ENCODE data around the gene MAGI3.
"Not testable (repeated sequence)": the region's sequence is repeated elsewhere in the genome, so short reads cannot be mapped to it uniquely, and the experiment has no call there.

MAGI3 gene

GRCh38 chr1:113412020-113412419, 21.7 kb downstream of the MAGI3 start:
- H4K8ac ChIP-seq (ENCODE audit: low read depth, low read length); H2BK120ac ChIP-seq (ENCODE audit: low read depth, low read length); H3K36me3 ChIP-seq (ENCODE audit: control insufficient read depth, insufficient read depth, low read length); H3K27me3 ChIP-seq (ENCODE audit: insufficient read depth, low read length, poor library complexity); H2BK15ac ChIP-seq (replicated peaks; ENCODE audit: low read depth); H3K79me1 ChIP-seq (ENCODE audit: low read length); H3K4ac ChIP-seq (ENCODE audit: low read depth, low read length); DNase-seq; H3K4me2 ChIP-seq (ENCODE audit: low read length); H3K79me2 ChIP-seq (ENCODE audit: control insufficient read depth, insufficient read depth, low read length); H3K4me3 ChIP-seq (ENCODE audit: low read length); H3K18ac ChIP-seq (ENCODE audit: low read length); H3K56ac ChIP-seq (ENCODE audit: low read length); H4K5ac ChIP-seq (ENCODE audit: low read length); H3K27ac ChIP-seq (ENCODE audit: low read depth, low read length); H2AK5ac ChIP-seq (ENCODE audit: low read length); H3K9ac ChIP-seq (ENCODE audit: low read length); H3K23ac ChIP-seq (ENCODE audit: low read length); H2BK5ac ChIP-seq (ENCODE audit: low read length); H3K4me1 ChIP-seq (ENCODE audit: control insufficient read depth, low read depth, low read length): not testable (repeated sequence)
- no CpG with 5 or more reads among the region's 4 CpGs for WGBS (ENCODE audit: extremely low coverage, insufficient coverage, low lambda C conversion rate)

- Histone ChIP-seq H3K4me3 (ENCODE audit: low read length) (no peak overlapping the region), H3K79me1 (ENCODE audit: low read length) (peaks cover 3% of the 10 kb centered on the region), H3K27ac (ENCODE audit: low read depth, low read length) (no peak overlapping the region), H3K56ac (ENCODE audit: low read length) (no peak overlapping the region), H3K4me2 (ENCODE audit: low read length) (no peak overlapping the region), H2BK120ac (ENCODE audit: low read depth, low read length) (no peak overlapping the region), H3K36me3 (ENCODE audit: control insufficient read depth, insufficient read depth, low read length) (no peaks in the 10 kb centered on the region), H4K5ac (ENCODE audit: low read length) (no peak overlapping the region), H3K9ac (ENCODE audit: low read length) (no peak overlapping the region), H4K8ac (ENCODE audit: low read depth, low read length) (no peak overlapping the region), H3K79me2 (ENCODE audit: control insufficient read depth, insufficient read depth, low read length) (no peaks in the 10 kb centered on the region), H3K4ac (ENCODE audit: low read depth, low read length) (no peak overlapping the region), H2BK15ac (replicated peaks; ENCODE audit: low read depth) (no peak overlapping the region), H2AK5ac (ENCODE audit: low read length) (no peak overlapping the region), H3K18ac (ENCODE audit: low read length) (no peak overlapping the region), H3K4me1 (ENCODE audit: control insufficient read depth, low read depth, low read length) (no peaks in the 10 kb centered on the region), H3K27me3 (ENCODE audit: insufficient read depth, low read length, poor library complexity) (no peaks in the 10 kb centered on the region), H3K23ac (ENCODE audit: low read length) (no peak overlapping the region), H2BK5ac (ENCODE audit: low read length) (no peak overlapping the region)
- no peak for DNase-seq
- WGBS (ENCODE audit: extremely low coverage, insufficient coverage, low lambda C conversion rate), result no CpG with 5 or more reads among the region's 6 CpGs
Measured at GRCh38 chr1:113415310-113416070, 25.2 kb downstream of the MAGI3 start.

GRCh38 chr1:113416071-113416470, 25.8 kb downstream of the MAGI3 start:
- not testable (repeated sequence) for H3K4me1 ChIP-seq (ENCODE audit: control insufficient read depth, low read depth, low read length); H3K18ac ChIP-seq (ENCODE audit: low read length); DNase-seq; H4K5ac ChIP-seq (ENCODE audit: low read length); H2AK5ac ChIP-seq (ENCODE audit: low read length); H3K27ac ChIP-seq (ENCODE audit: low read depth, low read length); H3K36me3 ChIP-seq (ENCODE audit: control insufficient read depth, insufficient read depth, low read length); H3K4ac ChIP-seq (ENCODE audit: low read depth, low read length); H4K8ac ChIP-seq (ENCODE audit: low read depth, low read length); H3K79me2 ChIP-seq (ENCODE audit: control insufficient read depth, insufficient read depth, low read length); H2BK15ac ChIP-seq (replicated peaks; ENCODE audit: low read depth); H3K27me3 ChIP-seq (ENCODE audit: insufficient read depth, low read length, poor library complexity); H3K9ac ChIP-seq (ENCODE audit: low read length); H2BK5ac ChIP-seq (ENCODE audit: low read length); H3K4me2 ChIP-seq (ENCODE audit: low read length); H3K23ac ChIP-seq (ENCODE audit: low read length); H3K79me1 ChIP-seq (ENCODE audit: low read length); H2BK120ac ChIP-seq (ENCODE audit: low read depth, low read length); H3K4me3 ChIP-seq (ENCODE audit: low read length); H3K56ac ChIP-seq (ENCODE audit: low read length)

- WGBS (ENCODE audit: extremely low coverage, insufficient coverage, low lambda C conversion rate), result 94% methylated on average over 1 of the region's 2 CpGs
- Histone ChIP-seq H2BK5ac (ENCODE audit: low read length) (no peak overlapping the region), H3K4me1 (ENCODE audit: control insufficient read depth, low read depth, low read length) (no peaks in the 10 kb centered on the region), H2AK5ac (ENCODE audit: low read length) (no peak overlapping the region), H3K79me1 (ENCODE audit: low read length) (peaks cover 3% of the 10 kb centered on the region), H3K79me2 (ENCODE audit: control insufficient read depth, insufficient read depth, low read length) (no peaks in the 10 kb centered on the region), H2BK15ac (replicated peaks; ENCODE audit: low read depth) (no peak overlapping the region), H3K27me3 (ENCODE audit: insufficient read depth, low read length, poor library complexity) (no peaks in the 10 kb centered on the region), H3K4ac (ENCODE audit: low read depth, low read length) (no peak overlapping the region), H3K9ac (ENCODE audit: low read length) (no peak overlapping the region), H3K4me2 (ENCODE audit: low read length) (no peak overlapping the region), H3K4me3 (ENCODE audit: low read length) (no peak overlapping the region), H3K18ac (ENCODE audit: low read length) (no peak overlapping the region), H2BK120ac (ENCODE audit: low read depth, low read length) (no peak overlapping the region), H4K8ac (ENCODE audit: low read depth, low read length) (no peak overlapping the region), H3K23ac (ENCODE audit: low read length) (no peak overlapping the region), H3K56ac (ENCODE audit: low read length) (no peak overlapping the region), H3K27ac (ENCODE audit: low read depth, low read length) (no peak overlapping the region), H3K36me3 (ENCODE audit: control insufficient read depth, insufficient read depth, low read length) (no peaks in the 10 kb centered on the region), H4K5ac (ENCODE audit: low read length) (no peak overlapping the region)
- DNase-seq, result peak; percentile 10
Measured at GRCh38 chr1:113416496-113416895, 26.2 kb downstream of the MAGI3 start.

DNA sequence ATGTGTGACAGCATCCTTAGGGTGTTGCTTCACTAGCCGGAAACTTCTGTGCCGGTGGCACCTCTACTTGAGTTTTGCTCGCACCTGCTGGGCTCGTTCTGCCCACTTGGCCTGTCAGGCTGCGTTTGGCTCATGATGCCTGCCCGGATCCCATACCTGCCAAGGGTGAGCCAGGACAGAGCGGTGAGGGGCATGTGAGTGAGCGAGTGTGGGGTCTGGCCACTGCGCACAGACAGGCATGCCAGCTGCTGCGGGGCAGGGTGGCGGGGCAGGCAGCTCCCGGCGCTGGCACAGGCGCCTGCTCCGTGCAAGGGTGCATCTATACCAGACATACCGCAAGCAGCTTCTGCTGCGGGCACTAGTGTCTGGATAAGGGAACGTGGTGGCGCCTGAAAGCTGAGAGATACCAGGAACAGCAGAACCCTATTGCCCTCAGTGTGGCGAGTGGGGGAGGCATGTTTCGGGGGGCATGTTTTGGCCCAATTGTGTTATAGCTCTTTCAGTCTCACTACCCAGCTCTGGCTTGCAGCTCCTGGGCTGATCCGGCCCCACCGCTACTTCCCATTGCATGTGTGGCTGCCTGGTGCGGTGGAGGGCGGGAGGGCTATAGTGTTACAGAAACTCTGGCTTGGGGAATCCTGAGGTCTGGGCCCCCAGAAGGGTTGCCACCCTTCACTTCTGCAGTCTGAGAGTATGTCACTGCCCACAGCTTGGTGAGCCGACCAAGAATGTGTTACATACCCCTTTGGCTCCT, 32.2 kb downstream of the MAGI3 start:
- H3K4me3 ChIP-seq (ENCODE audit: low read length), result no peak overlapping the region
- H4K8ac ChIP-seq (ENCODE audit: low read depth, low read length), result no peak overlapping the region
- no peaks in the 10 kb centered on the region for H3K4me1 ChIP-seq (ENCODE audit: control insufficient read depth, low read depth, low read length)
- H3K79me1 ChIP-seq (ENCODE audit: low read length), result peaks cover 6% of the 10 kb centered on the region
- WGBS (ENCODE audit: extremely low coverage, insufficient coverage, low lambda C conversion rate), result no CpG with 5 or more reads among the region's 26 CpGs
- H2BK15ac ChIP-seq (replicated peaks; ENCODE audit: low read depth), result no peak overlapping the region
- H3K4ac ChIP-seq (ENCODE audit: low read depth, low read length), result no peak overlapping the region
- no peaks in the 10 kb centered on the region for H3K79me2 ChIP-seq (ENCODE audit: control insufficient read depth, insufficient read depth, low read length)
- H3K9ac ChIP-seq (ENCODE audit: low read length), result no peak overlapping the region
- no peak for DNase-seq
- no peak overlapping the region for H2BK5ac ChIP-seq (ENCODE audit: low read length)
- no peaks in the 10 kb centered on the region for H3K27me3 ChIP-seq (ENCODE audit: insufficient read depth, low read length, poor library complexity)
- no peak overlapping the region for H3K56ac ChIP-seq (ENCODE audit: low read length)
- H3K27ac ChIP-seq (ENCODE audit: low read depth, low read length), result no peak overlapping the region
- H3K18ac ChIP-seq (ENCODE audit: low read length), result no peak overlapping the region
- H2AK5ac ChIP-seq (ENCODE audit: low read length), result no peak overlapping the region
- no peak overlapping the region for H3K23ac ChIP-seq (ENCODE audit: low read length)
- H4K5ac ChIP-seq (ENCODE audit: low read length), result no peak overlapping the region
- no peaks in the 10 kb centered on the region for H3K36me3 ChIP-seq (ENCODE audit: control insufficient read depth, insufficient read depth, low read length)
- H3K4me2 ChIP-seq (ENCODE audit: low read length), result no peak overlapping the region
- H2BK120ac ChIP-seq (ENCODE audit: low read depth, low read length), result no peak overlapping the region

Data from mesendoderm (in vitro differentiated cells).